Natural killer cell treated with Interleukin-12 subunit alpha and Interleukin-12 subunit beta and Interleukin-15 and Interleukin-18, amount 100 ng/mL, for 72 hours (primary cell): Measurements from ENCODE around the gene XRCC1. TPM values are rescaled to one million over a fixed set of nuclear protein-coding genes. Genes with fewer than 3 reads are reported as not detected.
"Not testable (repeated sequence)": the region's sequence is repeated elsewhere in the genome, so short reads cannot be mapped to it uniquely, and the experiment has no call there.

Source experiments
- ATAC-seq, 2 donors: fragments of 150-1000 bp; cut with Tn5 transposase in 1 of 2; sonication (Bioruptor Pico), chemical (Tn5 transposase) in 1 of 2; 2 replicates each; pipeline ENCODE4 v1.10.0; 2021
- DNase-seq: peaks from one replicate; pipeline ENCODE4 v3.0.0; 2022; ENCODE audit warnings: low spot score
- H3K27ac Mint-ChIP-seq, 2 donors: 1 replicate in 1 of 2; 2 replicates in 1 of 2; pipeline ENCODE4 v1.8.0; 2022; ENCODE audit warnings: mixed read lengths in 2 of 2, mild to moderate bottlenecking in 1 of 2, moderate library complexity in 1 of 2
- H3K27me3 Mint-ChIP-seq, 2 donors: 1 replicate in 1 of 2; 2 replicates in 1 of 2; pipeline ENCODE4 v1.8.0; 2022; ENCODE audit warnings: mixed read lengths in 2 of 2
- H3K36me3 Mint-ChIP-seq: one replicate; pipeline ENCODE4 v1.8.0; 2022; ENCODE audit warnings: mixed read lengths
- H3K4me1 Mint-ChIP-seq, 2 donors: 1 replicate in 1 of 2; 2 replicates in 1 of 2; pipeline ENCODE4 v1.8.0; 2022; ENCODE audit warnings: low read depth in 2 of 2, mixed read lengths in 2 of 2, mild to moderate bottlenecking in 1 of 2
- H3K4me3 Mint-ChIP-seq: one replicate; pipeline ENCODE4 v1.8.0; 2022; ENCODE audit warnings: mixed read lengths
- H3K9me3 Mint-ChIP-seq: 2 replicates; pipeline ENCODE4 v1.8.0; 2022; ENCODE audit warnings: mixed read lengths
- total RNA-seq, 2 donors: library from RNA; stranded (reverse); gene quantifications; one replicate each; pipeline ENCODE4 v1.2.3, GENCODE V29; 2022

The XRCC1 gene
- total RNA-seq, 2 donors from 2014 or later, result 29.9 to 47.0 TPM

- no peak overlapping the region for H3K4me3 Mint-ChIP-seq
- DNase-seq (peak; percentile 32), ATAC-seq (no peak)
- H3K27me3 Mint-ChIP-seq, result no peaks in the 10 kb centered on the region
- no peaks in the 10 kb centered on the region for H3K9me3 Mint-ChIP-seq
- H3K27ac Mint-ChIP-seq, result peak overlapping the region; percentile 93 to 95
- peaks cover 11% of the 10 kb centered on the region for H3K36me3 Mint-ChIP-seq
- H3K4me1 Mint-ChIP-seq, result peaks cover 40 to 42% of the 10 kb centered on the region in 2 donors
Measured at GRCh38 chr19:43560687-43561086, 14.6 kb downstream of the XRCC1 start.

GRCh38 chr19:43555185-43555770 is 20.0 kb downstream of the XRCC1 start:
- peak overlapping the region; percentile 14 to 73 for H3K27ac Mint-ChIP-seq
- peaks cover 6% of the 10 kb centered on the region for H3K36me3 Mint-ChIP-seq
- H3K4me3 Mint-ChIP-seq, result no peak overlapping the region
- no peaks in the 10 kb centered on the region for H3K27me3 Mint-ChIP-seq
- H3K9me3 Mint-ChIP-seq, result no peaks in the 10 kb centered on the region
- DNase-seq, result peak; percentile 86
- peak; percentile 86 for ATAC-seq
- H3K4me1 Mint-ChIP-seq, result peaks cover 8 to 9% of the 10 kb centered on the region in 2 donors

GRCh38 chr19:43554317-43554895 is 20.9 kb downstream of the XRCC1 start:
- Mint-ChIP-seq H3K4me3 (no peak overlapping the region), H3K9me3 (no peaks in the 10 kb centered on the region), H3K36me3 (peaks cover 6% of the 10 kb centered on the region), H3K4me1 (peaks cover 8 to 9% of the 10 kb centered on the region in 2 donors), H3K27ac (no peak overlapping the region), H3K27me3 (no peaks in the 10 kb centered on the region)
- no peak for ATAC-seq
- DNase-seq, result peak; percentile 60

GRCh38 chr19:43553656-43554055 is 21.7 kb downstream of the XRCC1 start:
- Mint-ChIP-seq H3K27ac (no peak overlapping the region), H3K27me3 (no peaks in the 10 kb centered on the region), H3K9me3 (no peaks in the 10 kb centered on the region), H3K36me3 (peaks cover 6% of the 10 kb centered on the region), H3K4me1 (peaks cover 8 to 9% of the 10 kb centered on the region in 2 donors), H3K4me3 (no peak overlapping the region)
- ATAC-seq, result no peak
- DNase-seq, result no peak

GRCh38 chr19:43552616-43553015 is 22.7 kb downstream of the XRCC1 start:
- DNase-seq (peak; percentile 3), ATAC-seq (no peak)
- no peaks in the 10 kb centered on the region for H3K9me3 Mint-ChIP-seq
- peaks cover 8 to 9% of the 10 kb centered on the region in 2 donors for H3K4me1 Mint-ChIP-seq
- H3K4me3 Mint-ChIP-seq, result no peak overlapping the region
- H3K27ac Mint-ChIP-seq, result no peak overlapping the region
- peaks cover 6% of the 10 kb centered on the region for H3K36me3 Mint-ChIP-seq
- H3K27me3 Mint-ChIP-seq, result no peaks in the 10 kb centered on the region

GRCh38 chr19:43552198-43552450 is 23.2 kb downstream of the XRCC1 start:
- peak; percentile 0 for DNase-seq
- H3K36me3 Mint-ChIP-seq, result peaks cover 6% of the 10 kb centered on the region

GRCh38 chr19:43551399-43552197 is 23.7 kb downstream of the XRCC1 start:
- Mint-ChIP-seq H3K27me3 (no peaks in the 10 kb centered on the region), H3K4me1 (peaks cover 8 to 9% of the 10 kb centered on the region in 2 donors), H3K9me3 (no peaks in the 10 kb centered on the region), H3K4me3 (no peak overlapping the region), H3K27ac (peak overlapping the region in 1 of 2 donors; percentile 1), H3K36me3 (peaks cover 6% of the 10 kb centered on the region)
- DNase-seq, result peak; percentile 8
- ATAC-seq, result no peak

More at GRCh38 chr19:43552198-43552450, 23.2 kb downstream of the XRCC1 start:
- Mint-ChIP-seq H3K9me3 (no peaks in the 10 kb centered on the region), H3K4me3 (no peak overlapping the region), H3K27me3 (no peaks in the 10 kb centered on the region), H3K4me1 (peaks cover 8 to 9% of the 10 kb centered on the region in 2 donors), H3K27ac (peak overlapping the region in 1 of 2 donors; percentile 1)
- ATAC-seq, result no peak

GRCh38 chr19:43548706-43549105 is 26.6 kb downstream of the XRCC1 start:
- DNase-seq, result no peak
- H3K27ac Mint-ChIP-seq, result no peak overlapping the region
- H3K27me3 Mint-ChIP-seq, result no peaks in the 10 kb centered on the region
- no peak for ATAC-seq
- peaks cover 0 to 4% of the 10 kb centered on the region in 2 donors for H3K4me1 Mint-ChIP-seq
- no peaks in the 10 kb centered on the region for H3K9me3 Mint-ChIP-seq
- no peak overlapping the region for H3K4me3 Mint-ChIP-seq
- peaks cover 6% of the 10 kb centered on the region for H3K36me3 Mint-ChIP-seq

GRCh38 chr19:43547926-43548325 is 27.4 kb downstream of the XRCC1 start:
- H3K4me3 Mint-ChIP-seq, H3K27ac Mint-ChIP-seq, ATAC-seq, H3K36me3 Mint-ChIP-seq, H3K9me3 Mint-ChIP-seq, H3K4me1 Mint-ChIP-seq, H3K27me3 Mint-ChIP-seq: not testable (repeated sequence)
- DNase-seq, result peak; percentile 12

GRCh38 chr19:43546581-43546980 is 28.7 kb downstream of the XRCC1 start:
- Mint-ChIP-seq H3K36me3 (peaks cover 3% of the 10 kb centered on the region), H3K4me3 (no peak overlapping the region), H3K9me3 (no peaks in the 10 kb centered on the region), H3K27ac (no peak overlapping the region), H3K4me1 (peaks cover 0 to 4% of the 10 kb centered on the region in 2 donors), H3K27me3 (no peaks in the 10 kb centered on the region)
- ATAC-seq (no peak), DNase-seq (peak; percentile 50)

- Mint-ChIP-seq H3K9me3 (no peaks in the 10 kb centered on the region), H3K27ac (no peak overlapping the region), H3K36me3 (no peaks in the 10 kb centered on the region), H3K4me1 (peaks cover 0 to 4% of the 10 kb centered on the region in 2 donors), H3K27me3 (no peaks in the 10 kb centered on the region), H3K4me3 (no peak overlapping the region)
- no peak for ATAC-seq
- DNase-seq, result peak; percentile 39
Measured at GRCh38 chr19:43545981-43546380, 29.3 kb downstream of the XRCC1 start.

GRCh38 chr19:43545276-43545675 is 30.1 kb downstream of the XRCC1 start:
- DNase-seq, result no peak
- no peaks in the 10 kb centered on the region for H3K36me3 Mint-ChIP-seq
- no peak for ATAC-seq
- H3K9me3 Mint-ChIP-seq, result no peaks in the 10 kb centered on the region
- peak overlapping the region in 1 of 2 donors; percentile 83 for H3K27ac Mint-ChIP-seq
- peaks cover 0 to 4% of the 10 kb centered on the region in 2 donors for H3K4me1 Mint-ChIP-seq
- no peak overlapping the region for H3K4me3 Mint-ChIP-seq
- H3K27me3 Mint-ChIP-seq, result no peaks in the 10 kb centered on the region

- Mint-ChIP-seq H3K27ac (no peak overlapping the region), H3K36me3 (peaks cover 4% of the 10 kb centered on the region), H3K4me3 (no peak overlapping the region), H3K9me3 (no peaks in the 10 kb centered on the region), H3K27me3 (no peaks in the 10 kb centered on the region), H3K4me1 (peaks cover 0 to 6% of the 10 kb centered on the region in 2 donors)
- DNase-seq (no peak), ATAC-seq (no peak)
Measured at GRCh38 chr19:43544077-43544476, 31.2 kb downstream of the XRCC1 start.

- H3K4me3 Mint-ChIP-seq, result no peak overlapping the region
- ATAC-seq, result no peak
- H3K27me3 Mint-ChIP-seq, result no peaks in the 10 kb centered on the region
- DNase-seq, result no peak
- H3K4me1 Mint-ChIP-seq, result peaks cover 0 to 6% of the 10 kb centered on the region in 2 donors
- H3K9me3 Mint-ChIP-seq, result no peaks in the 10 kb centered on the region
- no peak overlapping the region for H3K27ac Mint-ChIP-seq
- peaks cover 12% of the 10 kb centered on the region for H3K36me3 Mint-ChIP-seq
Measured at GRCh38 chr19:43541920-43542650, 33.2 kb downstream of the XRCC1 start.
